NCI-H1436 (cell line): Measurements from ENCODE around the gene PFDN5.
"Not testable (repeated sequence)": the region's sequence is repeated elsewhere in the genome, so short reads cannot be mapped to it uniquely, and the experiment has no call there.

Experiments
- DNase-seq: peaks from one replicate; lab custom pipeline; 2025; lab: John Stamatoyannopoulos, UW

Gene PFDN5

DNA sequence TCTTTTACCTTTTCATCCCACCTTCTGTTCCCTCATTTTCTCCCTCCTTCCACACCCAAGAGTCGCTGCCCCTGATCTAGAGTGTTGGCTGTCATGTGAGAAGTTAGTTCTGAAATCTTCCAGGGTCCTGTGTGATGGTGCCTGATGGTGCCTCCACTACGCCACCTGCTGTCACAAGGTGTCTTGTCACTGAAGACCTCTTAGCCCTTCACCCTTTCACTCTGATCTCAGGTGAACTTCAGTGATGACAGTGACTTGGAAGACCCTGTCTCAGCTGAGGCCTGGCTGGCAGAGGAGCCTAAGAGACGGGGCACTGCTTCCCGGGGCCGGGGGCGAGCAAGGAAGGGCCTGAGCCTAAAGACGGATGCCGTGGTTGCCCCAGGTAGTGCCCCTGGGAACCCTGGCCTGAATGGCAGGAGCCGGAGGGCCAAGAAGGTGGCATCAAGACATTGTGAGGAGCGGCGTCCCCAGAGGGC is 7.6 kb upstream of the PFDN5 start:
- DNase-seq: no peak

DNA sequence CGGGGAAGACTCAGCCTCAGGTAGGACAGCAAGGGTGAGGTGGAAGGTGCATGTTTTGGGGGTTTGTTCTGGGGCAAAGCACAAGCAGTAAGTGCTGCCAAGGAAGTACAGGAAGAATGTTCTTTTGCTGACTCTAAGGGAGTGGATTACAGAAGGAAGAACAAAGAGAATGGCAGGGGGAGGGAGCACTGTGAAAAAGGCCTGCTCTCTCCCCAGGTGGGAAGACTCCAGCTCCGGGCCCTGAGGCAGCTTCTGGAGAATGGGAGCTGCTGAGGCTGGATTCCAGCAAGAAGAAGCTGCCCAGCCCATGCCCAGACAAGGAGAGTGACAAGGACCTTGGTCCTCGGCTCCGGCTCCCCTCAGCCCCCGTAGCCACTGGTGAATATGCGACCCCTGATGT is 7.0 kb upstream of the PFDN5 start:
- no peak for DNase-seq

DNA sequence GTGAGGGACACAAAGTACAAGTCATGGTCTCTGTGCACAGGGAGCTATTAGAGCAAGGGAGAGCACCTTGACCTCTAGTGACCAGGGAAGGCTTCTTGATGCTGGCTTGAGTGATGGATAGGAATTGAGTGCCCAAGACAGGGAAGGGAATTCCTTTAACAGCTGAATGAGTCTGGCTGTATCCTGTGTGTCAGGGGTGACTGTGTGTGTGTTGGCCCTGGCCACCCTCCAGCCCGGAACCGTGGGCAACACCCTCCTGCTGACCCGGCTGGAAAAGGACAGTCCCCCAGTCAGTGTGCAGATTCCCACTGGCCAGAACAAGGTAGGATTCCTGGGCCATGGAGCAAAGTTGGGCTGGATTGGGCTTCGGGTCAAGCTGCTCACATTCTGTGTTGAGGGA is 5.5 kb upstream of the PFDN5 start:
- no peak for DNase-seq

DNA sequence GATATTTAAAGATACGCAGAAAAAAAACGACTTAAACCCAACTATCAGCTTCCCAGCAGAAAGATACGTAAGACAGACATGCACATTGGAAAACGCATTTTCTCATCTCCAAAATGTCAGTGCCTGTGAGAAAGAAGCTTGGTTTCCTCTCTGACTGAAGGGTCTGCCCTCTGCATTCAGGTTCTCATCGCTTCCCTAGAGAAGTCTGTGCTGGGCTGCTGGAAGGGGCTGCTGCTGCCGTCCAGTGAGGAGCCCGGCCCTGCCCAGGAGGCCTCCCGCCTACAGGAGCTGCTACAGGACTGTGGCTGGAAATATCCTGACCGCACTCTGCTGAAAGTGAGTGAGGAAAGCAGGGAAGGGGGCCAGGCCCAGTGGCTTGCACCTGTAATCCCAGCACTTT is 4.7 kb upstream of the PFDN5 start:
- no peak for DNase-seq

DNA sequence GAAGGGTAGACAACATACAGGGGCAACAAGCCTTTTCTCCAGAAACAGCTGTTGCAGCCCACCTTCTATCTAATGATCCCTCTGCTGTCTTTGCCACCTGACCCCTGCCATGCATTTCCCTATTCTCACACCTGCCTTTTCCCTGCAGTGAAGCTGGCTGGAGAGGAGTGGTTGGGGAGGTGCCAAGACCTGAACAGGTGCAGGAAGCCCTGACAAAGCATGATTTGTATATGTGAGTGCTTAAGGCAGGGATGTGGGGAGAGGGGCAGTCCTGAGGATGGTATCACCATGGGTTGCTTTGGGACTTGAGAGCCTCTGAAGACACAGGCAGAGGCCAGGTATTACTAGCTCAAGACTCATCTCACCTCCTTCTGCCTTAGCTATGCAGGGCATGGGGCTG is 2.9 kb upstream of the PFDN5 start:
- no peak for DNase-seq

DNA sequence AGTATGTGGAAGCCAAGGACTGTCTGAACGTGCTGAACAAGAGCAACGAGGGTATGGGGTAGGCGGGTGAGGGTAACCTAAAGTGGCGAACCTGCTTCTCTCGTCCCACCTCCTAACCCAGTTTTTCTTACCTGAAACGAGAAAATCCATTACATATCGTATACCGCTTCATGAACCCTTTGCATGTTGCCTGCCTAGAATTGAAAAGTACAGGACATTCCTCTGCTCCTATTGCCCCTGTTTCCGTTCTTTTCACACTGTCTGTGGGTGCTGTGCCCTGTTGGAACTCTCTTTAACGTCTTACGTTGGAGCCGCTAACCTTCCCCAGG is 513 bp downstream of the PFDN5 start:
- no peak for DNase-seq

DNA sequence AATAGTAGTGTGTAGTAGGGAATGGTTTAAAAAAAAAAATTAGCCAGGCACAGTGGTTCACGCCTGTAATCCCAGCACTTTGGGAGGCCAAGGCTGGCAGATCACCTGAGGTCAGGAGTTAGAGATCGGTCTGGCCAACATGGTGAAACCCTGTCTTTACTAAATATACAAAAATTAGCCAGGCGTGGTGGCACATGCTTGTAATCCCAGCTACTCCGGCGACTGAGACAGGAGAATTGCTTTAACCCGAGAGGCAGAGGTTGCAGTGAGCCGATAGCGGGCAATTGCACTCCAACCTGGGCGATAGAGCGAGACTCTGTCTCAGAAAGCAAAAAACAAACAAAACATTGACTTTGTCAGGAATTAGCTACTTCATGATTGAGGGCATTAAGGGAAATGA is 1.8 kb downstream of the PFDN5 start:
- DNase-seq: not testable (repeated sequence)

DNA sequence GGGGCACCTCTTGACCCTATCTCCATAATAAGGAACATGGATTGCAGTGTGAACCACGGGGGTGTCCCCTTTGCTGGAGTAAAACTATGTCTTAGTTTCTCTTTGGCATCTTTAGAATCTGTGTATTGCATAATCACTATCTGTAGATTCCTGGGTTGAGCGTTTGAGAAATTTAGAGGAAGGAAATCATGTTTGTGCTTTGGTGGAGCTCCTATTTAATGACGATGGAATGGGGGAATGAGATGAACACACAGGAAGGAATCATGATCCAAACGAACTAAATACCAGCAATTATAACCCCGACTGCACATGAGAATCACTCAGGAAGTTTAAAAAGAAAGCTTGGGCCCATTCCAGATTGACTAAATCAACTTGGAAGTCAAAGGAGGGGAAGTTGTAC is 2.8 kb downstream of the PFDN5 start:
- DNase-seq: no peak

DNA sequence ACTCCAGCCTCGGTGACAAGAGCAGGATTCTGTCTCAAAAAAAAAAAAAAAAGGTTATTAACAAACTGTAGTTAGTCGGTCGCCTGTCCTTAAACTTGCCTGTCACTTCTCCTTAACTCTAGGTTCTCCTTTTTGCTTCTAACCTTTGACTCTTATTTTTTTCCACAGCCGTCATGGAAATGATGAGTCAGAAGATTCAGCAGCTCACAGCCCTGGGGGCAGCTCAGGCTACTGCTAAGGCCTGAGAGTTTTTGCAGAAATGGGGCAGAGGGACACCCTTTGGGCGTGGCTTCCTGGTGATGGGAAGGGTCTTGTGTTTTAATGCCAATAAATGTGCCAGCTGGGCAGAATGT is 3.7 kb downstream of the PFDN5 start:
- no peak for DNase-seq

DNA sequence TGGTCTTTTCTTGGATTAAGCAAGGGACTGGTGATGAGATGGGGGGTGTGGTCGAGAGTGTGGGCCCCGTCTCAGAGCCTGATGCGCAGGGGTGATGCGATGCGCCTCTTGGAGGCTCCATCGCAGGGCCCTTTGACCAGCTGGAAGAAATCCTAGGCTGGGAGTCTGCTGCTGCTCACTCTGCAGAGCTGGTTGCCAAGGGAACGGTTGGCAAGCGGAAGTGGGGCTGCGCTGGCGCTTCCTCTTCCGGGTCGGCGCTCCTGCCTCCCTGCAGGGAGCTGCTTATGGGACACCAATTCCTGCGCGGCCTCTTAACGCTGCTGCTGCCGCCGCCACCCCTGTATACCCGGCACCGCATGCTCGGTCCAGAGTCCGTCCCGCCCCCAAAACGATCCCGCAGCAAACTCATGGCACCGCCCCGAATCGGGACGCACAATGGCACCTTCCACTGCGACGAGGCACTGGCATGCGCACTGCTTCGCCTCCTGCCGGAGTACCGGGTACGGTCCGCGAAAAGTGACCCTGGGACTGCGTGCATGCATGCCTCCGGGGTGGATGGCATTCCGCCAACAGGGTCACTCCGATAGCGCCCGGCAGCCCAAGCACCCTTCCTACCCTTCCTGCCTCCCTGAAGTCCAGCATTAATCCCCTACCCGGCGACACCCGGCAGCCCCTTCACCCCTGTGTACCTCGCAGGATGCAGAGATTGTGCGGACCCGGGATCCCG is 4.3 kb downstream of the PFDN5 start, which contains the start of gene MYG1:
MYG1 (plus strand) TSS at position 242 of the 727 bp plus-strand sequence; CDS start at position 285, 43 bp downstream.
- DNase-seq: peak; percentile 82

DNA sequence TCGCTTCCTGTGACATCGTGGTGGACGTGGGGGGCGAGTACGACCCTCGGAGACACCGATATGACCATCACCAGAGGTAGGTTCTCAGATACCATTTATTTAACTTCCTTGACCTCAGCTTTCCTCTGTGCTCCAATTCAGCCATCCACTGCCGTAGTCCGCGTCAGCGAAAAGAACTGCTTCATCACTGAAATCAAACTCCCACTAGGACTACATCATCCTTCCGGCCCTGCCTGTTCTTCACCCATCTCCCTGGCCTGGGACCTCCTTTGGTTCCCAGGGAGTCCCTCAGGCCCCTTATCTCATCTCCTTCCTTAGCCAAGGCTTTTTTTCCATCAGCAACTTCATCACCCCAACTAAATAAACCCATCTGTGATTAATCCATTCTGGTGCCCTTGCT is 4.8 kb downstream of the PFDN5 start:
- DNase-seq: no peak

DNA sequence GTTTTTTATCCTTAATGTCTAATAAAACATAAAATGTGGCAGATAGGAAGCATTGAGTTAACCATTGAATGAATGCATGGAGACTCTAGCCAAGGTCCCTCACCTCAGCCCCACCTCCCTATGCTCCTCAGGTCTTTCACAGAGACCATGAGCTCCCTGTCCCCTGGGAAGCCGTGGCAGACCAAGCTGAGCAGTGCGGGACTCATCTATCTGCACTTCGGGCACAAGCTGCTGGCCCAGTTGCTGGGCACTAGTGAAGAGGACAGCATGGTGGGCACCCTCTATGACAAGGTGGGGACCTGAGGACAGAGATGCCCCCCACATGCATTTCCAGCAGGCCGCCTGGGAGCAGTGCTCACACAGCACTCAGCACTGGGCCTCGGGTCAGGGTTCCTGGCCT is 7.6 kb downstream of the PFDN5 start:
- DNase-seq: no peak

DNA sequence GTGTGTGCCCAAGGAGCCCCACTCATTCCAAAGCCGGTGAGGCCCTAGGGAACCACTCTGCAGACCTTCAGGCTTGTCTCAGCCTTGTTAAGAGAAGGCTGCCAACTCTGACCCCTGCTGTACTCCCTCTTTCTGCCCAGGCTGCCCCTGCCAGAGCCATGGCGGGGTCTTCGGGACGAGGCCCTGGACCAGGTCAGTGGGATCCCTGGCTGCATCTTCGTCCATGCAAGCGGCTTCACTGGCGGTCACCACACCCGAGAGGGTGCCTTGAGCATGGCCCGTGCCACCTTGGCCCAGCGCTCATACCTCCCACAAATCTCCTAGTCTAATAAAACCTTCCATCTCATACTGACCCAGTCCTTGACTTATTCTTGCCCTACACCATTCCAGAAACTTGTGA is 11.5 kb downstream of the PFDN5 start:
- DNase-seq: no peak

DNA sequence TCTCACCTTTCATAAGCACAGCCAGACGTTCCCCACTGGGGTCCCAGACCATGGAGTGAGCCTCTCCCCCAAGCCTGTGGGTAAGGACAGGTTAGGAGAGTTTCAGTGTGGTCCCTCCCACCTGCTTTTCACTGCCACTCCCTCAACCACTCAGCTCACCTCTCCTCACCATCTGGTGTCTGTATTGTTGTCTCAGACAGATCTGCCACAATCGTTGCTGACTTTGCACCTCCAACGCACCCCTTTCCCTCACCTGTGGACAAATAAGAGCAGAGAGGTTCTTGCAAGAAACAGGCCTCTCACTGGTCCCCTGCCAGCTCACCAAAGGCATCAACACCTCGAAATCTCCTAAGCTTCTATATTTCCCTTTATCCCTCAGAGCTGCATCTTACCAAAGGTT is 12.9 kb downstream of the PFDN5 start:
- no peak for DNase-seq

DNA sequence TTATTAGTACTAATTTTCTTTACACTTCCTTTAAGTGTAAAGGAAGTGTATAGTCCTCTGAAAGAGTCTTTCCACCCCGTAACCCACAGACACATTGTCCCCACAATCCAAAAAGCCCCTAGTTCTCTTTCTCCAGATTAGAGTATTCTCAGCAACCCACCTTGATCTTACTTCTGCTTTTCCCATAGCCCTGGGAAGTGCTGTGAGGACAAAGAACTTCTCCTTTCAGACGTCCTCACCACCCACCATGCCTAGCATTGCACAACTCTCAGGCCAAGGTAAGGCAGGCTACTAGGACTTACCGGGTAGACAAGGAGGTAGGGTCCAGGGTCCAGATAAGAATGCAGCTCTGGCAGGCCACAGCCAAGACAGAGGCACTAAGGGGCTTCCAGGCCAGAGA is 18.7 kb downstream of the PFDN5 start:
- DNase-seq: no peak

DNA sequence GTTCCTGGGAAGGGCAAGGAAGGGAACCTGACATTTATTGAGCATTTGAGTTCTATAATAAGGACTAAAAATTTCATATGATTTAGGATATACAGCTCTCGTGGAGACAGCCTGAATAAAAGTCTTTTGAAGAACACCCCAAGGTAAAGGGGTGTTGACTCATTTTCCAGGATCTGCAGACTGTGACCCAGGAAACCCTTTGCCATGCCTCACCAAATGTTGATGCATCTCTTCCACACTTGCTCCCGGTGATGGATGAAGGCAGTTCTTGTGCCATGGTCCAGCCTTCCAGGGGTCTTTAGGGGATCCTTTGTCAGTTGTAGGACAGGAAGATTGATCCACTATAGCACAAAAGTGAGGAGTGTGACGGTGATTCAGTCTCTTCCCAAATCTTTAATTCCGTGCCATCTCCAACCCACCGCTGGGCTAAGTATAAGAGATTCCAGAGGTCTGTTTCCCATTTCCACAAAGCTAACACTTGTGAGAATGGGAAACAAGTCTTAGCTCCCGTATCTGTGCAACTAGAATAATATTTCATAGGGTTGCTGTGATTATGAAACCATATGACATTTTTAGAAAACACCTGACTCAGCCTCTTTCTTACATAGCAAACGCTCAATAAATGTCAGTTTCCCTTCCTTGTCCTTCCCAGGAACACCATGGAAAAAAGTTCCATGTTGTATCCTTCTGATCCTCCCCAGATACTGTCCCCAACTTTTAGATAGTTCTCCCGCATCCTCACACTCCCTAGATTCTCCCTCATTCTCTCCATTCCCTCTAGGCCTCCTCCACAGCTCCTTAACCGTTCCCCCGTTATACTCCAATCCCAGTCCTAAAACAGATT is 25.2 kb downstream of the PFDN5 start:
- no peak for DNase-seq

DNA sequence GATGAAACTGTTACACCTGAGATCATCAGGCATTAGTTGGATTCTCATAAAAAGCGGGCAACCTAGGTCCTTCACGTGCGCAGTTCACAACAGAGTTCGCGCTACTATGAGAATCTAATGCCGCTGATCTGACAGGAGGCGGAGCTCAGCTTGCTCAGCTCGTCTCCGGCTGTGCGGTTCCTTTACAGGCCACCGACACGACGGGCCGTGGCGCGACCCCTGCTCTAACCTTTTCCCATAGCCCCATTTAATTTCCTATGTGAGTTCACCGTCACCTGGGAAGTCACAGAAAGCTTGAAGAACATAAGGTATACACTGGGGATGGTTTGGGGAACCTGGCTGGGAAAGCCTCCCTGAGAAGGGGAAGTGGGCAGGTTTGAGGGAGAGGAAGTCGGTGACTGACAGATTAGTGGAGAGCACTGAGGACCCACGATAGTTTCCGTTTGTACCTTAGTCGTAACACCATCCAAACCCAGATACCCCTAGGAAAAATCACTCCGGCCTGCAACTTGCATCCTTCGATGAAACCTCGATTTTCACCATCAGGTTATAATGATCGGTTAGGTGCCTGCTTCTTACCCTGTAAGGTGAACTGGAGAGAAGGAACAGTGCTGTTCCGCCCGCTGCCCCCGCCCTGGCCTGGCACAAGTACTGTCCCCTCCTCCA is 28.9 kb downstream of the PFDN5 start:
- DNase-seq: no peak

DNA sequence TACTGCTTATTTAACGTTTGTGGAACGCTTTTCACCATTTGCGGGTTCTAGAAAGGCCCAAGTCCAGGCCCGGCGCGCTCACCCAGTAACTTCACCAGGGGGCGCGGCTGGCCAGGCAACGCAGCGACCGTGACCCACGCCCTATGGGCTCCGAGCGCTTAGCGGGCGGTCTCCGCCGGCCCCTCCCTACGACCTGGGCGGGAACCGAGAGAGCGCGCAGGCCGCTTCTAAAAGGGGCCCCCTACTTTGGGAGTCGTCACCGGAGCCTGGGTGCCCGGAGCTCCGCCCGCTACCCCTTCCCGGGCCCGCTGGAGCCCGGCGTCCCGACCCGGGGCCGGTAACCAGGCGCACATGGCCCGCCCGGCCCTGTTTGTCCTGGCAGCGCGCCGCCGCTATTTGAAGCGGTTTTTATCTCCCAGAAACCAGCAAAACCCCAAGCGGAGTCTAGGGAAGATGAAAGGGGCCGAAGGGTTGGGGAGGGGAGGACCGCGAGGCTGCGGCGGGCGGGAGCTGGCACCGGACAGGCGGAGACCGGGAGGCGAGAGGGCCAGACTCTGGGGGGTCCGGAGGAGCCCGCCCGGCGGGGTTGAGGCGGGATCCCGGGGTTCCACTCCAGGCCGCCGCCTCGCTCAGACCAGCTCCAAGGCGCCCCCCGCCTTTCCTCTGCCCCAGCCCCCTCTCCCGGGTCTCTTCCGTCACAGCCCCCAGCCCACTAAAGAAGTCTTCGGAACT is 29.6 kb downstream of the PFDN5 start:
- peak; percentile 83 for DNase-seq

DNA sequence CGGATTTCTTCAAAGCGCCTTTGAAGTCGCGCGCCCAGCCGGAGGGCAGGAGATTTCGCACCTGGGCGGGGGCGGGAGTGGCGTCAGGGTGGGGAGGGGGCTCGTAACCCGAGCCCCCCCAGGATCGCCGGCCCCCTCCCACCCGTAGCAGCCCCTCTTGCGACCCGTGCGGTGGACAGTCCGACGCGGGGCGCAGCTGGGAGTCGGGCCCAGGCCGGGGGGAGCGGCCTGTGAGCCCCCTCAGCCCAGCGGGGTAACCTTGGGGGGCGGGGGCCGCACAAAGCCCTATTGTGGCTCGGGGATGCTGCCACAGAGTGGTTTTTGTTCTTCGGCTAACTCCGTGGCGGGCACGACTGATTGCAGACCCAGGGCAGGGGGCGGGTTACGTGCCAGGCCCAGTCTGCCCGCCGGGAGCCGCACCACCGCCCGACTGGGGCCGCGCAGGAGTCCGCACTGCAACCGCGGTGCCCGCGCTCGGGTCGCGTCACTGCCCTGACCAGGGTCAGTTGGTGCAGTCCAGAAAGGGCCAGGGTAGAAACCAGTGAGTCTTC is 30.2 kb downstream of the PFDN5 start:
- DNase-seq: no peak

DNA sequence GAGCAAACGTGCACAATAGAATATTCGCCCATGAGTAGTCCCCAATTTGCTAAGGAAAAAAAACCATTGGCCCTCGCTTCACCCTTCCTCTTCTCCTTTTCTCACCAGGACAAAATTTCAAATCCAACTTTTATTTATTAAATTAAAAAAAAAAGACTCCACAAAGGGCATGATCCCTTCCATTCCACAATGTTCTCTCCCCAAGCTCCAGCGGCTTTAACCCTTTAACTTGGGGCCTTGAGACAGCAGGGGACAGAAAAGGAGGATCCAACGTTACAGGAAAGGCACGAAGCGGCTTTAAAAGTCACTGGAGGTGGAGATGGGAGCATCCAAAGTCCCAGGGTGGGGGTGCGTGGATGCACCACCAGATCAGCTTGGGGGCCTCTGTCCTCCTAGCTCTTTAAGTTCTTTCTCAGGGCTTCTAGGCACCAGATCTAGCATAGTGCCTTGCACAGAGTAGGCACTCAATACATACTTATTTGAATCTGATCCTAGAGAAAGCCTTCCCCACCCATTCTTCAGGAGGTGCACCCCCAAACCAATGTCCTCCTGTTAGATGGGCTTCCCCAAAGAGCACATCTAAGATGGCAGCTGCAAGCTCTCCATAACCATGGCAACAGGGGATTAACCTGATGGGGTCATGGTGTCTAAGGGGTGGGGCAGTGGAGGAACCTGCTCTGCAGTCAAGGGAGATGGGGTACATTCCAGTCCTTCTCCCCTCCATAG is 31.3 kb downstream of the PFDN5 start:
- DNase-seq: no peak

DNA sequence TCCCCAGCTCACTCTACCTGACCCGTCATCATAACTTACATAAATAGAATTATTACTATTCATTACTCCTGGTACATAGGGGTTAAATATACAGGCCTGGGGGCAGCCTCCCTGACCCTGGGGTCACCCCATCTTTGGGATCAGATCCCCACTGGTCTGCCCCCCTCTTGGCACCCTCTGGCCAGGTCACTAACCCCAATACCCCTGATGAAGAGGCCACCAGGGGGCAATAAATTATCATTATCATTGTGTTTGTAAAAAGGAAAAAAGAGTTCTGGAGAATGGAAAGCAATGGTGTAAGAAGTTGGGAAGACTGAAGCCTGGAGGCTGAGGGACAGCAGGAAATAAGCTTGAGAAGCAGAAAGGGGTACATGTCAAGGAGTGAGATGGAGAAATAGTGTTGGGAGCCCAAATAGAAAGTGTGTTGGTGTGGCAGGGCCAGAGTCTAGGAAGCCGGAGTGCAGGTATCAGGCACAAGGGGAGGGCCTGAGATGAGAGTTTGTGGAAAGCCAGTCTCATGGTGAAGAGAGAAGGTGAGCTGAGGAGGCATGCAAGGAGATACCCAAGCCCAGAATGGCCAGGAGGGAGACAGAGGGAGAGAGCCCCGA is 32.2 kb downstream of the PFDN5 start:
- DNase-seq: no peak
